K562 (cell line): ENCODE results near the gene FBXO17. TPM values are rescaled to one million over a fixed set of nuclear protein-coding genes. Genes with fewer than 3 reads are reported as not detected.
A peak's percentile ranks its signal among the peaks of the same experiment; 100 is the strongest.

Experiments
- C11orf30 ChIP-seq: fragments of 450-650 bp; IDR thresholded peaks from 2 replicates; pipeline ENCODE4 v1.6.1; 2016; ENCODE audit warnings: low read depth, mild to moderate bottlenecking
- DACH1 ChIP-seq: fragments of 450-650 bp; IDR thresholded peaks from 2 replicates; pipeline ENCODE4 v1.6.1; 2018; ENCODE audit not compliant: partially characterized antibody
- POLR2AphosphoS2 ChIP-seq: IDR thresholded peaks from 2 replicates; pipeline ENCODE4 v1.6.1; 2012; ENCODE audit warnings: low read length, improper control_type of control experiment
- TOE1 ChIP-seq, 2 experiments: fragments of 450-650 bp in 1 of 2; sonication (generic) in 1 of 2; formaldehyde crosslinking in 1 of 2; IDR thresholded peaks; 2 replicates each; pipeline versions ENCODE4 v1.7.1 to v1.8.0; 2016 to 2022; ENCODE audit warnings: borderline replicate concordance in 2 of 2, mild to moderate bottlenecking in 2 of 2, antibody characterized with exemption in 1 of 2, inconsistent platforms in 1 of 2, low read depth in 1 of 2, missing genetic modification reagents in 1 of 2, moderate library complexity in 1 of 2
- polyA plus RNA-seq, 8 experiments: library from polyadenylated mRNA; depleted of rRNA in 4 of 8; stranded (reverse) in 5 of 8; unstranded in 3 of 8; fragments of >200 nt; fragmentation: Nextera tagmentation in 2 of 8; fragmentation: Illumina TruSeq in 1 of 8; extraction: Ambion mirVana in 2 of 8; extraction: Trizol in 1 of 8; gene quantifications; 2 replicates each; pipeline versions ENCODE4 v1.2.1 to v1.2.3, GENCODE V29; 2011 to 2014; ENCODE audit warnings: inconsistent platforms in 1 of 8, missing spikeins in 1 of 8
- total RNA-seq, 7 experiments: library from RNA; depleted of rRNA in 6 of 7; stranded (reverse); fragments of >200 nt in 6 of 7; fragmentation: Illumina TruSeq in 2 of 7; extraction: Trizol in 2 of 7; gene quantifications; 2 replicates each; pipeline versions ENCODE4 v1.2.1 to v1.2.3, GENCODE V29; 2011 to 2021; ENCODE audit warnings: low replicate concordance in 1 of 7
- TF ChIP-seq, protein P1 (sequence below), 2 experiments: fragments of 450-650 bp; formaldehyde crosslinking in 1 of 2; IDR thresholded peaks; 2 replicates each; pipeline versions ENCODE4 v1.4.0 to v1.6.1; 2014 to 2020; ENCODE audit warnings: mild to moderate bottlenecking in 2 of 2, borderline replicate concordance in 1 of 2, low read depth in 1 of 2
- TF ChIP-seq, protein P2 (sequence below): sonication (generic); formaldehyde crosslinking; IDR thresholded peaks from 2 replicates; pipeline ENCODE4 v1.8.0; 2022; ENCODE audit warnings: missing genetic modification reagents, mild to moderate bottlenecking, borderline replicate concordance

Gene FBXO17
- total and polyA plus RNA-seq, 9 of the 15 experiments (the other 6 are each of a cell fraction or from before 2014, with no cell fraction given) = 4.1 to 27.1 (median 19.0) TPM

DNA sequence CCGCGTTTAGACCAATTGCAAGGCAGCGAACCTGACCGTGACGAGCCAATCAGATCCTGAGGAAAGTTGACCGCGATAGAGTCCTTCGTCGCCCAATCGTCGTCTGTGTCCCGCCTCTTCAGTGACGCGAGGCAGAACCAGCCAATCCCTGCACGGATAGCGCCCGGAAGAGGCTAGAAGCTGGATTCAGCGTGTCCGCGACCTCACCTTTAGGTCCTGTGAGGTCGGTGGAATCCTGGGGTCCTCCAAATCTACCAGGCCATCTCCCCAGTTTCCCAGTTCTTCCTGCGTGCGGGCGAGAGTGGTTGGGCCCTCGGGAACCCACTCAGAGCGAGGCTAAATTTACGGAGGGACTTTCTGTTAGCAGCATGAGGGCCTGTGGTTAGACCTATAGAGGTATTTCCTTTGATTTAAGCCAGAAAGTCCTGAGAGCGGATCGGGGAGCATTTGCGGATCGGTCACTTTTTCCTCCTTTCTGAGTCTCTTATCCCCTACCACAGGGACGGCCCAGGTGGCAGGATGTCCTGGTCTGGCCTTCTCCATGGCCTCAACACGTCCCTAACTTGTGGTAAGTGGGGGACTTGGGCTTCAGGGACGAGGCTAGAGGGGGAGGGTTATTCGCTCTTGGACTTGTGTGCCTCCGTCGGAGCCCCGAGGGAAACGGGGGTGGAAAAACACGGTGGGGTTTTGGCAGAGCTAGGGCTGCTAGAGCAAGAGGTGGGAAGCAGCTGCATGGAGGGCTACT lies 44.6 kb downstream of the FBXO17 start, which contains the start of gene MRPS12 (continued):
- TF ChIP-seq, protein P1, sequence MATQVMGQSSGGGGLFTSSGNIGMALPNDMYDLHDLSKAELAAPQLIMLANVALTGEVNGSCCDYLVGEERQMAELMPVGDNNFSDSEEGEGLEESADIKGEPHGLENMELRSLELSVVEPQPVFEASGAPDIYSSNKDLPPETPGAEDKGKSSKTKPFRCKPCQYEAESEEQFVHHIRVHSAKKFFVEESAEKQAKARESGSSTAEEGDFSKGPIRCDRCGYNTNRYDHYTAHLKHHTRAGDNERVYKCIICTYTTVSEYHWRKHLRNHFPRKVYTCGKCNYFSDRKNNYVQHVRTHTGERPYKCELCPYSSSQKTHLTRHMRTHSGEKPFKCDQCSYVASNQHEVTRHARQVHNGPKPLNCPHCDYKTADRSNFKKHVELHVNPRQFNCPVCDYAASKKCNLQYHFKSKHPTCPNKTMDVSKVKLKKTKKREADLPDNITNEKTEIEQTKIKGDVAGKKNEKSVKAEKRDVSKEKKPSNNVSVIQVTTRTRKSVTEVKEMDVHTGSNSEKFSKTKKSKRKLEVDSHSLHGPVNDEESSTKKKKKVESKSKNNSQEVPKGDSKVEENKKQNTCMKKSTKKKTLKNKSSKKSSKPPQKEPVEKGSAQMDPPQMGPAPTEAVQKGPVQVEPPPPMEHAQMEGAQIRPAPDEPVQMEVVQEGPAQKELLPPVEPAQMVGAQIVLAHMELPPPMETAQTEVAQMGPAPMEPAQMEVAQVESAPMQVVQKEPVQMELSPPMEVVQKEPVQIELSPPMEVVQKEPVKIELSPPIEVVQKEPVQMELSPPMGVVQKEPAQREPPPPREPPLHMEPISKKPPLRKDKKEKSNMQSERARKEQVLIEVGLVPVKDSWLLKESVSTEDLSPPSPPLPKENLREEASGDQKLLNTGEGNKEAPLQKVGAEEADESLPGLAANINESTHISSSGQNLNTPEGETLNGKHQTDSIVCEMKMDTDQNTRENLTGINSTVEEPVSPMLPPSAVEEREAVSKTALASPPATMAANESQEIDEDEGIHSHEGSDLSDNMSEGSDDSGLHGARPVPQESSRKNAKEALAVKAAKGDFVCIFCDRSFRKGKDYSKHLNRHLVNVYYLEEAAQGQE (IDR thresholded peaks at IDR 0.05; ENCODE audit: borderline replicate concordance) = no peak
- TF ChIP-seq, protein P1 (CRISPR knock-in tag; IDR thresholded peaks at IDR 0.05; ENCODE audit: low read depth) = no peak
- TF ChIP-seq C11orf30 (peak; percentile 67), TOE1 (IDR thresholded peaks at IDR 0.05; ENCODE audit: borderline replicate concordance) (no peak), TOE1 (CRISPR knock-in tag; IDR thresholded peaks at IDR 0.05; ENCODE audit: borderline replicate concordance, low read depth) (no peak), DACH1 (no peak), POLR2AphosphoS2 (0 out of 2 replicates have a peak, but pooled peaks have one; percentile 46)
- TF ChIP-seq, protein P2, sequence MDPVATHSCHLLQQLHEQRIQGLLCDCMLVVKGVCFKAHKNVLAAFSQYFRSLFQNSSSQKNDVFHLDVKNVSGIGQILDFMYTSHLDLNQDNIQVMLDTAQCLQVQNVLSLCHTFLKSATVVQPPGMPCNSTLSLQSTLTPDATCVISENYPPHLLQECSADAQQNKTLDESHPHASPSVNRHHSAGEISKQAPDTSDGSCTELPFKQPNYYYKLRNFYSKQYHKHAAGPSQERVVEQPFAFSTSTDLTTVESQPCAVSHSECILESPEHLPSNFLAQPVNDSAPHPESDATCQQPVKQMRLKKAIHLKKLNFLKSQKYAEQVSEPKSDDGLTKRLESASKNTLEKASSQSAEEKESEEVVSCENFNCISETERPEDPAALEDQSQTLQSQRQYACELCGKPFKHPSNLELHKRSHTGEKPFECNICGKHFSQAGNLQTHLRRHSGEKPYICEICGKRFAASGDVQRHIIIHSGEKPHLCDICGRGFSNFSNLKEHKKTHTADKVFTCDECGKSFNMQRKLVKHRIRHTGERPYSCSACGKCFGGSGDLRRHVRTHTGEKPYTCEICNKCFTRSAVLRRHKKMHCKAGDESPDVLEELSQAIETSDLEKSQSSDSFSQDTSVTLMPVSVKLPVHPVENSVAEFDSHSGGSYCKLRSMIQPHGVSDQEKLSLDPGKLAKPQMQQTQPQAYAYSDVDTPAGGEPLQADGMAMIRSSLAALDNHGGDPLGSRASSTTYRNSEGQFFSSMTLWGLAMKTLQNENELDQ (CRISPR knock-in tag) = no peak
